PC-9 (cell line): ENCODE measurements around the gene LCN10. TPM values are rescaled to one million over a fixed set of nuclear protein-coding genes. Genes with fewer than 3 reads are reported as not detected.

Experiments
- BruUV-seq: library from RNA; stranded (reverse); fragments of 400-500 nt; replicated peaks from 2 replicates; lab custom pipeline; 2021; lab: Mats Ljungman, UMichigan
- CTCF ChIA-PET: fragments of 300-600 bp; sonication (Branson Sonifier 250); formaldehyde crosslinking; loops from one replicate; lab custom pipeline; 2022; ENCODE audit warnings: antibody characterized with exemption; lab: Charles Lee
- POLR2A ChIA-PET: fragments of 300-600 bp; sonication (Branson Sonifier 250); formaldehyde crosslinking; loops from one replicate; lab custom pipeline; 2022; ENCODE audit warnings: antibody characterized with exemption; ENCODE audit not compliant: unreplicated experiment; lab: Charles Lee
- DNase-seq, 2 experiments: peaks; one replicate each; pipeline versions ENCODE4 v3.0.0 to v3.0.0-alpha.2; 2015 to 2022; ENCODE audit warnings: mixed read lengths in 1 of 2
- H2AFZ ChIP-seq: fragments of 200-600 bp; sonication (generic); 2 replicates; pipeline ENCODE4 v1.8.1; 2017; ENCODE audit warnings: antibody characterized with exemption
- H3F3A ChIP-seq: fragments of 200-600 bp; sonication (generic); 2 replicates; pipeline ENCODE4 v1.8.1; 2017; ENCODE audit warnings: antibody characterized with exemption, mild to moderate bottlenecking, low read depth; ENCODE audit not compliant: insufficient read depth
- H3K27ac ChIP-seq: fragments of 200-600 bp; sonication (generic); 2 replicates; pipeline ENCODE4 v1.6.1; 2016; ENCODE audit warnings: mixed run types
- H3K27me3 ChIP-seq: fragments of 200-600 bp; sonication (generic); 2 replicates; pipeline ENCODE4 v1.6.1; 2016; ENCODE audit warnings: low read depth, mixed run types; ENCODE audit not compliant: insufficient read depth
- H3K36me3 ChIP-seq: fragments of 200-600 bp; sonication (generic); 2 replicates; pipeline ENCODE4 v1.6.1; 2016; ENCODE audit warnings: low read depth, mixed run types
- H3K4me1 ChIP-seq: fragments of 200-600 bp; sonication (generic); replicated peaks from 2 replicates; pipeline ENCODE4 v1.6.1; 2016; ENCODE audit warnings: mixed run types; ENCODE audit not compliant: insufficient read depth
- H3K4me2 ChIP-seq: fragments of 200-600 bp; sonication (generic); 2 replicates; pipeline ENCODE4 v1.6.1; 2017; ENCODE audit warnings: mixed run types
- H3K4me3 ChIP-seq: fragments of 200-600 bp; sonication (generic); 2 replicates; pipeline ENCODE4 v1.6.1; 2016; ENCODE audit warnings: mixed run types
- H3K79me2 ChIP-seq: fragments of 200-600 bp; sonication (generic); 2 replicates; pipeline ENCODE4 v1.6.1; 2017; ENCODE audit warnings: low read depth, mixed run types
- H3K9me2 ChIP-seq: fragments of 200-600 bp; sonication (generic); 2 replicates; pipeline ENCODE4 v1.8.1; 2017; ENCODE audit warnings: mild to moderate bottlenecking; ENCODE audit not compliant: insufficient read depth
- H3K9me3 ChIP-seq: fragments of 200-600 bp; sonication (generic); 2 replicates; pipeline ENCODE4 v1.8.1; 2016; ENCODE audit warnings: low read depth; ENCODE audit not compliant: insufficient read depth
- H4K20me1 ChIP-seq: fragments of 200-600 bp; sonication (generic); 2 replicates; pipeline ENCODE4 v1.8.1; 2017; ENCODE audit not compliant: insufficient read depth
- CTCF ChIP-seq: fragments of 200-600 bp; sonication (generic); conservative IDR thresholded peaks from 2 replicates; pipeline ENCODE4 v1.6.1; 2017; ENCODE audit warnings: mixed run types, antibody characterized with exemption, mild to moderate bottlenecking, moderate library complexity
- EZH2 ChIP-seq: fragments of 200-600 bp; sonication (generic); IDR thresholded peaks from 2 replicates; pipeline ENCODE4 v1.8.0; 2017; ENCODE audit warnings: antibody characterized with exemption, low read depth
- intact Hi-C: fragments of 100-400 bp; cut with micrococcal nuclease; formaldehyde crosslinking; loops from one replicate; pipeline ENCODE4 v1.10.0; 2022; ENCODE audit not compliant: unreplicated experiment
- total RNA-seq: library from RNA; stranded (reverse); gene quantifications from 2 replicates; pipeline ENCODE4 v1.2.3, GENCODE V29; 2021

LCN10 gene
- total RNA-seq, 1 experiment from 2014 or later = 0.94 TPM

GRCh38 chr9:136698635-136699246, 44.0 kb downstream of the LCN10 start:
- Histone ChIP-seq H3K9me3 (no peaks in the 10 kb centered on the region), H3K36me3 (no peaks in the 10 kb centered on the region), H4K20me1 (no peaks in the 10 kb centered on the region), H3K4me2 (no peak overlapping the region), H3K79me2 (no peaks in the 10 kb centered on the region), H3K27ac (no peak overlapping the region), H3K27me3 (no peaks in the 10 kb centered on the region), H2AFZ (no peak overlapping the region), H3K4me1 (peaks cover 27% of the 10 kb centered on the region), H3K4me3 (no peak overlapping the region), H3F3A (peaks cover 34% of the 10 kb centered on the region), H3K9me2 (no peaks in the 10 kb centered on the region)
- TF ChIP-seq EZH2 = no peak
- TF ChIP-seq CTCF = no peak
- ChIA-PET CTCF (no interaction called here), POLR2A (interaction anchor here (0.6 kb wide), 1 partner anchor 219 kb away, joined by 5 read pairs; no protein-coding TSS in a partner anchor)
- no TSS peak for BruUV-seq
- DNase-seq = no peak
- intact Hi-C loops = no loop called here

DNA sequence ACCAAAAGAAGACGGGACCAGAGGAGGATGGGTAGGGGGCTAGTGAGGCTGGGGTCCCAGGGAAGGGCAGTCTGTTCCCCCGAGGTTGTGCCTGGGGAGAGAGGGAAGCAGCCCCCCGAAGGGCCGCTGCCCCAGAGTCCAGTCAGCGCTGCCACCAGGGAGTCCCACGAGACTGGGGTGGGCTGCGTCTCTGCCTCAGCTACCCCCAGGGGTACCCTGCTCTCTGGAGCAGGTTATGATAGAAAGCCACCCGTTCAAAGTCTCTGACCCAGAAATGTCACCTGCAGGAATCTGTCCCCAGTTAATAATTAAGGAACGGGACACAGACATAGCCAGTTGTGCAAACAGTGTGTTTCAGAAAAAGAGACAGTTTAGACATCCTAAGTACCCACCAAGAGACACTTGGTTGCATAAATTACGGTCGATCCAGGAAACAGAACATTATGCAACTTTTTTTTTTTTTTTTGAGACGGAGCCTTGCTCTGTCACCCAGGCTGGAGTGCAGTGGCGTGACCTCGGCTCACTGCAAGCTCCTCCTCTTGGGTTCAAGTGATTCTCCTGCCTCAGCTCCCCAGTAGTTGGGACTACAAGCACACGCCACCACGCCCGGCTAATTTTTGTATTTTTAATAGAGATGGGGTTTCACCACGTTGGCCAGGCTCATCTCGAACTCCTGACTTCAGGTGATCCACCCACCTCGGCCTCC, 44.8 kb downstream of the LCN10 start:
- Histone ChIP-seq H3K9me3 (no peaks in the 10 kb centered on the region), H2AFZ (no peak overlapping the region), H4K20me1 (no peaks in the 10 kb centered on the region), H3K4me3 (no peak overlapping the region), H3K9me2 (no peaks in the 10 kb centered on the region), H3K4me2 (no peak overlapping the region), H3K27me3 (no peaks in the 10 kb centered on the region), H3K27ac (no peak overlapping the region), H3F3A (peaks cover 40% of the 10 kb centered on the region), H3K4me1 (peaks cover 35% of the 10 kb centered on the region), H3K79me2 (no peaks in the 10 kb centered on the region), H3K36me3 (no peaks in the 10 kb centered on the region)
- TF ChIP-seq EZH2 (no peak), CTCF (no peak)
- BruUV-seq = no TSS peak
- ChIA-PET POLR2A (no interaction called here), CTCF (interaction anchor here (0.8 kb wide), 1 partner anchor 34 kb away, joined by 8 read pairs; no protein-coding TSS in a partner anchor)
- DNase-seq = no peak
- intact Hi-C loops = no loop called here

- H3K27ac ChIP-seq = no peak overlapping the region
- no peak overlapping the region for H2AFZ ChIP-seq
- no peaks in the 10 kb centered on the region for H3K9me3 ChIP-seq
- H3K4me2 ChIP-seq = no peak overlapping the region
- no peaks in the 10 kb centered on the region for H3K36me3 ChIP-seq
- no peaks in the 10 kb centered on the region for H3K9me2 ChIP-seq
- no peak for DNase-seq
- no TSS peak for BruUV-seq
- H3K79me2 ChIP-seq = no peaks in the 10 kb centered on the region
- no peak overlapping the region for H3K4me3 ChIP-seq
- H3K4me1 ChIP-seq = peaks cover 42% of the 10 kb centered on the region
- ChIA-PET CTCF (interaction anchor here (0.8 kb wide), 1 partner anchor 35 kb away, joined by 8 read pairs; no protein-coding TSS in a partner anchor), POLR2A (no interaction called here)
- H4K20me1 ChIP-seq = no peaks in the 10 kb centered on the region
- intact Hi-C loops = no loop called here
- TF ChIP-seq CTCF (no peak), EZH2 (no peak)
- H3K27me3 ChIP-seq = no peaks in the 10 kb centered on the region
- H3F3A ChIP-seq = peaks cover 42% of the 10 kb centered on the region
Observed at GRCh38 chr9:136697146-136697820, 45.5 kb downstream of the LCN10 start.
